SK-N-MC (cell line): Measurements from ENCODE around the gene RHBDF2.

ENCODE experiments used
- EZH2 ChIP-seq: fragments of 200-600 bp; sonication (generic); IDR thresholded peaks from one replicate; pipeline ENCODE4 v1.6.1; 2017; ENCODE audit warnings: antibody characterized with exemption
- FOXP2 ChIP-seq: optimal IDR thresholded peaks from 2 replicates; pipeline ENCODE3; 2011; ENCODE audit warnings: mild to moderate bottlenecking, moderate library complexity; ENCODE audit not compliant: insufficient read depth; ENCODE audit errors: extremely low read length, control extremely low read depth
- POLR2AphosphoS5 ChIP-seq: IDR thresholded peaks from 2 replicates; pipeline ENCODE4 v1.6.1; 2012; ENCODE audit warnings: mild to moderate bottlenecking, low read depth, low read length, borderline replicate concordance

- TF ChIP-seq EZH2 = no peak
- TF ChIP-seq POLR2AphosphoS5 = no peak
- no peak for TF ChIP-seq FOXP2
Observed at GRCh38 chr17:76547642-76548202, 46.5 kb upstream of the RHBDF2 start.
